ENCODE results near the gene GYS2.

The GYS2 gene

DNA sequence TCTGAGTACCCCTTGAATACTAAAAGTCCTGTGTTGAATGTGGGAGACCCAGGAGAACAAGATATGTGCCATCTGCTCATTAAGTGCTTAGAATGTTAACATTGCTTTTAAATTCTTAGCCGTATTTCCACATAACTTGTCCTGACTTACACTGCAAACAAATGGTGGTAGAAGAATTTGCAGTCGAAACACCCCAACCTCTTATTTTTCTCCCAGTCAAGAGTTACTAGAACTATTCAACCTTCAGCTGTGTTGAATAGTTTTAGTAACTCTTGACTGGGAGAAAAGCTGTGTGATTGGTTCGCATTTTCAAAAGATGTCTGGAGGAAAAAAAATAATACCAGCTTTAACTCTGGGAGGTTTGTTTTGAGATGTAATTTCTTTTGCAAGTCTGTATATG is 86.2 kb downstream of the GYS2 start:
- TF ChIP-seq GATA2 (IDR thresholded peaks at IDR 0.05; ENCODE audit: low read depth, low read length), result no peak

DNA sequence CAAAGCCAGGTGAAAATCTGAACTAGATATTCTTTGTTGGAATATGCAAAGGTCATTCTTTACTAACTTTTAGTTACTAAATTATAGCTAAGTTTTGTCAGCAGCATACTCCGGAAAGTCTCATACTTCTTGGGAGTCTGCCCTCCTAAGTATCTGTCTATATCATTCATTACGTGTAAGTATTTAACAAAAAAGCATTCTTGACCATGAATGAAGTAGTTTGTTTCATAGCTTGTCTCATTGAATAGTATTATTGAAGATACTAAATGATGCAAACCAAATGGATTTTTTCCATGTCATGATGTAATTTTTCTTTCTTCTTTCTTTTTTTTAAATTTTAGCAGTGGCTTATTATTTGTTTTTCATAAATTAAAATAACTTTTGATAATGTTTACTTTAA is 88.4 kb downstream of the GYS2 start:
- TF ChIP-seq GATA3 (IDR thresholded peaks at IDR 0.05; ENCODE audit: low read depth, low read length) (no peak), GATA2 (IDR thresholded peaks at IDR 0.05; ENCODE audit: low read depth, low read length) (no peak)

DNA sequence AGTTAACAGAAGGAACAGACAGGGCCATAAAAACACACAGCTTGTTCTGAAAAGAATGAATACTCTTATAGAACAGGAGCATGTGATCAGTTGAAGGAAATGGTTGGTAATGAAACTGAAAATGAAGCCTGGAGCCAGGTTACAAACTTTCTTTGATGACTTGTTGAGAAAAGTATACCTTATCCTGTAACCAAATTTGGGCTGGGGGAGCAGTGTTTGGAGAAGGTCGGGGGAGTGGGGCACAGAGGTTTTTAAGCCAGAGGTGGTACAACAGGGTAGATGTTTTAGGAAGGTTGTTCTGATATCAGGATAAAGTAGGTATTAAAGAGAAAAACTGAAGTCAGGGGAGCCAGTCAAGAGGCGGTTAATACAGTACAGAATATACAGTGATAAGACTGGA is 94.9 kb downstream of the GYS2 start:
- TF ChIP-seq GATA2 (IDR thresholded peaks at IDR 0.05; ENCODE audit: low read depth, low read length), result no peak
- no peak for TF ChIP-seq GATA3 (IDR thresholded peaks at IDR 0.05; ENCODE audit: low read depth, low read length)

DNA sequence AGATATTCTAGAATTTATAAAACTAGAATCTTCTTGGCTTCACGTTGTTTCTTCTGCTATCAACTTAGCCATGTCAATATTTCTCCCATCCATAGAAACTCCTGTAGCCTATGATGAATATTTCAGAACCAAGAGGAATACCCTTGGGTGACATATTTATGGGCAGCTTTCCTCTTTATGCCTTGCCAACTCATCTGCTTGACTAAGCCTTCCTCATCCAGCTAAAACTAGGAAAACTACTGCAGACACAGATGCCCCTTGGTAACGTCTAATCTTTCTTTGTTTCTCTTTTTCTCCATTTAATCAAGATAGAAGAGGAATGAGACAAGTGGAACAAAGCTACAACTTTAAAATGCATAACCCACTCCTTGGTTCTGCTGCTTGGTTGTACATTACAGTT is 96.8 kb downstream of the GYS2 start:
- TF ChIP-seq GATA2 (IDR thresholded peaks at IDR 0.05; ENCODE audit: low read depth, low read length), result no peak
- no peak for TF ChIP-seq GATA3 (IDR thresholded peaks at IDR 0.05; ENCODE audit: low read depth, low read length)

DNA sequence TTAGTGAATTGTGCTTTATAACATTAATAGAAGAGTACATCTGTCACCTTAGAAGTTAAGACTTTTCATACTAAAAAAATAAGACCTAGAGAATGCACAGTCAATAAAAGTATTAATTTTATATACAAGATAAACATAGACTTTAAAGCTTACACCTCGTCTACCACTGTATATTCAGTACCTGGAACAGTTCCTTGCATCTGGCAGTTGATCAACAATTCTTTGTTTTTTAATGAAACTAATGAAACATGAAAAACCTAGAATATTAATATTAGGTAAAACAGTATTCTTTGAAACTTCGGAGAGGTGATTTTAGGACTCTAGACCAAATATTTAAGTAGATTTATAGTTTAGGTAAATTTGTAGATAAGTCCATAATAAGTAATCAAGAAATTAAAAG is 98.8 kb downstream of the GYS2 start:
- TF ChIP-seq GATA3 (IDR thresholded peaks at IDR 0.05; ENCODE audit: low read depth, low read length), result no peak
- no peak for TF ChIP-seq GATA2 (IDR thresholded peaks at IDR 0.05; ENCODE audit: low read depth, low read length)

DNA sequence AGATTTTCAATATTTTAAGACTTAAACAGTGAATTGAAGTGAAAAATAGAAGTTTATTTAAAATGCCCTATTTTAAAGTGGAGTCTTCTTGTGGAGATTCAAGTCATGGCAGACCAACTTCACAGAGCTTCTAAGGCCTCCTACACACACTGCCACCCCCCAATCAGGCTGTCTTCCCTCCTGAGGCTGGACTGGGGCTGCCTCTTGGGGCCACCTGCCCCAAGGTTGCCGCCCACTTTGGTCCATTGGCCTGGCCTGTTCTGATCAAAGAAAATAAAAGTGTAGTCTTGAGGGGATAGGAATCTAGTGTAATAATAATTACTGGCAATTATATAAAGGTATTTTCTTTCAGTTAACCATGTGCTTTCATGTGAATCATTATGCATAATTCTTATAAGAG is 101.8 kb downstream of the GYS2 start:
- no peak for TF ChIP-seq GATA3 (IDR thresholded peaks at IDR 0.05; ENCODE audit: low read depth, low read length)
- TF ChIP-seq GATA2 (IDR thresholded peaks at IDR 0.05; ENCODE audit: low read depth, low read length), result no peak

DNA sequence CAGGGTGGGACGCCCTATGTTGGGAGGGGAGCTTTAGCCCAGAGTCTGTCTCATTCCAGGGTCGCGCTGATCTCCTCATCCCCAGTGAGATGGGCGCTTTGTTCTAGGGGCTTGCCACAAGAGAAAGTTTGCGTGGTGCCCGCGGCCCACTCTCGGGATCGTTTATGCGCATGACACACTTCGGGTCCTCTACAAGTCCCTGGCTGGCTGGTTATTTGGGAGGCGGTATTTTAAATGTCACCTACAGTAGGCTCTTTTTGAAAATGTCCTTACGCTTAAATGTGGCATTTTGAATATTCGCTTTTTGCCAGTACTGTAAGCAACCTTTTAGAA is 102.5 kb downstream of the GYS2 start:
- TF ChIP-seq GATA3 (IDR thresholded peaks at IDR 0.05; ENCODE audit: low read depth, low read length), result no peak
- no peak for TF ChIP-seq GATA2 (IDR thresholded peaks at IDR 0.05; ENCODE audit: low read depth, low read length)

DNA sequence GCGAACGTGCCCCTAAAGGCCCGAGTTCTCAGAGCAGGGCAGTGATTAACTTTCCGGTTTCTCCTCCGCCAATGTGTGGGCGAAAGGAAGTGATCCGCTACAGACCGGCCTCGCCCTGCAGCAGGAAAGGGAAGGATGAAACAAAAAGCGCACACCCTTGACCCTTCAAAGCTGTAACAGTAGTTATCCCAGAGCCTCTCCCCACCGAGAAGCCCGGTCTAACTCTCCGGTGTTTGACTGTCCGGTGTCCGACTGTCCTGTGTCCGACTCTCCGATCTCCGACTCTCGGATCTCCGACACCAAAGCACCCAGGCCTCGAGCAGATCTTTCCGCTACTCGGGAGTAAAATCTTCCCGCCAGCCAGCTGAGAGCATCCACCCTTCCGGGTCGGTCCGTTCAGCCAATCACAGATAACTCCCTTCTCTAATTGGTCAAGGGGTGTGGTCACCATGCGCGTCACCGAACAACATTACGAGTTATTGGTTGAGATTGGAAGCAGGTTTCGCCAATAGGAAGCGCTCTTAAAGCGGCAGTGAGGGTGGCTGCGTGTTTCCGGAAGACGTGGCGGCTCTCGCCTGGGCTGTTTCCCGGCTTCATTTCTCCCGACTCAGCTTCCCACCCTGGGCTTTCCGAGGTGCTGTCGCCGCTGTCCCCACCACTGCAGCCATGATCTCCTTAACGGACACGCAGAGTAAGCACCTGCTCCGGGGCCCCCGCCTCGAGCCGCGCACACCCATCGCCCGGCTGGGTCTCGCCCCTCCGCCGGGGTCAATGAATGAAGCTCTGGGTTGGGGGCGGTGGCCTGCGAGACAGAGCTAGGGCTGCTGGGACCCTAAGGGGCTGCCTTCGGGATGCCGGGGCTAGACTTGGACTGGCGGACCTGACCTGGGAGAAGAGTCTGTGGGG is 103.1 kb downstream of the GYS2 start, which contains the start of the genes GOLT1B and RECQL:
Gene GOLT1B, plus strand, starts transcription at position 532 of the 906 bp plus-strand sequence. Its CDS starts 135 bp downstream, at position 667.
Gene RECQL, minus strand, starts transcription at position 378 of the 906 bp plus-strand sequence. CDS start 2,065 bp downstream, outside the sequence.
- TF ChIP-seq GATA3 (IDR thresholded peaks at IDR 0.05; ENCODE audit: low read depth, low read length) (no peak), GATA2 (IDR thresholded peaks at IDR 0.05; ENCODE audit: low read depth, low read length) (no peak)

DNA sequence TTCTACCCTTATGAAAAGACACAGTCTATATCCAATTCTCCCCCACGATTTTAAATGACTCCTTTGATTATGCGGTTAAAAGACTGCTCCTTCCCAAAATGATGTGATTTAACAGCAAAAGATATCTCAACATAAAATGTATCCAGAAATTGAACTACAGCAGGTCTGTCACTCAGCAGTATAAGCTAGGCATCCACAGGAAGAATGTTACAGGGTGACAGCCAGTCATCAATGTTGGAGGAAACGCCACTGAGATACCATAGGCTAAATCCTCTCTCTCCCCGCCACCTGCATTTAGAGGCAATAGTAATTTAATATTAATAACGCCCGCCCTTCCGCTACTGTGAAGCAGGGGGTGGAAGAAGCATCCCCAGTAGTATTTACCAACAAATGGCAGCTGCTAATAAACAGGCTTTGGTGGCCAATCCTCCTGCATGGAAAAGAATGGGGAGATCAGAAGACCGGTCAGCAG is 103.8 kb downstream of the GYS2 start:
- no peak for TF ChIP-seq GATA2 (IDR thresholded peaks at IDR 0.05; ENCODE audit: low read depth, low read length)
- TF ChIP-seq GATA3 (IDR thresholded peaks at IDR 0.05; ENCODE audit: low read depth, low read length), result no peak

DNA sequence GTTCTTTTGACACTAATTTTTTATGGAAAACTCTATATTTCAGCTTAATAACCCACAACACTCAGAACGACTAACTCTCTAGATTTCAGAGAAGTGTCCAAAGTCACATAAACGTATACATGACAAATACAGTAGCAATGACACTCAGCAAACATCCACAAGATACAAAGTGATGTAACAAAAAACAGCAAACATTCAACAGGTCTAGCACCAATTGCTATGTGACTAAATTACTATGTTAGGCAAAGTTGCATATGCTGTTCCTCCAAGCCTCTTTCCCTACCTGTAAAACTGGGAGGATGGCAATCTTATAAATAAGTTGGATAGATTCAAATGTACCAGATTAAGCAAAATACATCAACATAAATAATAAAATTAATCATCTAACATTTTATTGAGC is 104.9 kb downstream of the GYS2 start:
- TF ChIP-seq GATA3 (IDR thresholded peaks at IDR 0.05; ENCODE audit: low read depth, low read length) (no peak), GATA2 (IDR thresholded peaks at IDR 0.05; ENCODE audit: low read depth, low read length) (no peak)
